Inflammatory macrophage treated with lipopolysaccharide for 1 hour (primary cell): Measurements from ENCODE around the gene ENPP3.

Source experiments
- DNase-seq, 2 donors: peaks; one replicate each; pipeline ENCODE4 v3.0.0-alpha.2; 2020 to 2022

Gene ENPP3

GRCh38 chr6:131636880-131637792 lies at the start of gene ENPP3:
ENPP3 (plus strand) TSS chr6:131637302; CDS start chr6:131637385, 83 bp downstream.
- no peak for DNase-seq

- DNase-seq, result no peak
Observed at GRCh38 chr6:131587909-131588308, 49.2 kb upstream of the ENPP3 start.

GRCh38 chr6:131588643-131589042 lies 48.5 kb upstream of the ENPP3 start:
- DNase-seq, result no peak

- DNase-seq, result no peak
Observed at GRCh38 chr6:131592935-131593334, 44.2 kb upstream of the ENPP3 start.

- no peak for DNase-seq
Observed at GRCh38 chr6:131594074-131594473, 43.0 kb upstream of the ENPP3 start.

GRCh38 chr6:131597446-131597845 lies 39.7 kb upstream of the ENPP3 start:
- no peak for DNase-seq

GRCh38 chr6:131600716-131601115 lies 36.4 kb upstream of the ENPP3 start:
- no peak for DNase-seq

- no peak for DNase-seq
Observed at GRCh38 chr6:131602781-131603312, 34.3 kb upstream of the ENPP3 start.

GRCh38 chr6:131613296-131613925 lies 23.7 kb upstream of the ENPP3 start:
- no peak for DNase-seq

GRCh38 chr6:131615275-131615674 lies 21.8 kb upstream of the ENPP3 start:
- no peak for DNase-seq

GRCh38 chr6:131627724-131628682 lies 9.1 kb upstream of the ENPP3 start, which contains the start of gene MED23:
MED23 (minus strand) TSS chr6:131628242; CDS start chr6:131628049, 193 bp downstream.
- DNase-seq, result peak; percentile 87 to 99

GRCh38 chr6:131628726-131629125 lies 8.4 kb upstream of the ENPP3 start:
- no peak for DNase-seq

- no peak for DNase-seq
Observed at GRCh38 chr6:131629651-131630050, 7.5 kb upstream of the ENPP3 start.

GRCh38 chr6:131631625-131632289 lies 5.3 kb upstream of the ENPP3 start:
- no peak for DNase-seq

GRCh38 chr6:131635384-131636340 lies 1.4 kb upstream of the ENPP3 start:
- no peak for DNase-seq

GRCh38 chr6:131638013-131638412 lies 911 bp downstream of the ENPP3 start:
- DNase-seq, result no peak

GRCh38 chr6:131640100-131640499 lies 3.0 kb downstream of the ENPP3 start:
- no peak for DNase-seq

- DNase-seq, result no peak
Observed at GRCh38 chr6:131640576-131640975, 3.5 kb downstream of the ENPP3 start.

- no peak for DNase-seq
Observed at GRCh38 chr6:131641554-131641953, 4.5 kb downstream of the ENPP3 start.

GRCh38 chr6:131642565-131642964 lies 5.5 kb downstream of the ENPP3 start:
- DNase-seq, result no peak
